Tongue (tissue), 2 donors: ENCODE measurements around the gene ZNF148. TPM values are rescaled to one million over a fixed set of nuclear protein-coding genes. Genes with fewer than 3 reads are reported as not detected.
"Not testable (repeated sequence)": the region's sequence is repeated elsewhere in the genome, so short reads cannot be mapped to it uniquely, and the experiment has no call there.

Experiments used
- DNase-seq: peaks from one replicate; pipeline ENCODE4 v3.0.0-alpha.2; 2015
- total RNA-seq: library from RNA; depleted of rRNA; stranded (reverse); fragments of >200 nt; gene quantifications from one replicate; pipeline ENCODE4 v1.2.3, GENCODE V29; 2014

The ZNF148 gene
- total RNA-seq = 36.2 TPM

GRCh38 chr3:125374996-125375941, at the start of gene ZNF148:
ZNF148 (minus strand) TSS chr3:125375325; CDS start chr3:125313640, 61,685 bp downstream.
- DNase-seq = peak; percentile 95

GRCh38 chr3:125418306-125418705, 43.2 kb upstream of the ZNF148 start:
- no peak for DNase-seq

- DNase-seq = no peak
These were observed 41.1 kb upstream of the ZNF148 start for GRCh38 chr3:125416235-125416634.

DNA sequence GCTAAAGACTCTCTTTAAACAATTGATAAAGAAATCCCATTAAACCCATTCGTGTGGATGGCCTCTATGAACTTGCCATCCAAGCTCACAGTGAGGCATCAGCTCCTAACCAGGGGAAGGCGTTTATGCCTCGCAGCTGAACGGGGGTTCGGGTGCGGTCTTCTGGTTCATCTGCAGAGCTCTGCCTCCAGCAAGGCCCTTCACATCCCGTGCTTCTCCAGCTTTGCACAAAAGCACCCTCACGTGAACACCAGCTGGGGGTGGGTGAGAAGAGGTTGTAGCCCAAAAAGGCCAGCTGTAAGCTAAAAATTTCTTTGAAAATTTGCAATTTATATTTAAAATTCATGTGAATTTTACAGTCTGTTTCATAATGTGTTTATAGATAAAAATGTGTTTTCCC, 39.5 kb upstream of the ZNF148 start:
- DNase-seq = no peak

DNA sequence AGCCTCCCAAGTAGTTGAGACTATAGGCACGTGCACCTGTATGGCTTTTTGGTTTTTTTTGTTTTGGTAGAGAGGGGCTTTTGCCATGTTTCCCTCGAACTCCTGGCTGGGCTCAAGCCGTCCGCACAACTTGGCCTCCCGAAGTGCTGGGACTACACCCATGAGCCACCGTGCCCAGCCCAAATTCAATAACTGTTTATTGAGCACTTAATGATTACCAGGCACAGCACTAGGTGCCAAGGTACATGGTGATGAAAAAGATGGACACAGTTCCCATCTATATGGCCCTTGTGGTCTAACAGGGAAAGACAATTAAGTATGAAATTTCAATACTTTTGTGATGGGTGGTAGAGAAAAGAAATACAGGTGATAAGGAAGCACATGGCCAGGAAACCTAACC, 35.8 kb upstream of the ZNF148 start:
- DNase-seq = no peak

- DNase-seq = no peak
These were observed 30.9 kb upstream of the ZNF148 start for GRCh38 chr3:125406070-125406469.

DNA sequence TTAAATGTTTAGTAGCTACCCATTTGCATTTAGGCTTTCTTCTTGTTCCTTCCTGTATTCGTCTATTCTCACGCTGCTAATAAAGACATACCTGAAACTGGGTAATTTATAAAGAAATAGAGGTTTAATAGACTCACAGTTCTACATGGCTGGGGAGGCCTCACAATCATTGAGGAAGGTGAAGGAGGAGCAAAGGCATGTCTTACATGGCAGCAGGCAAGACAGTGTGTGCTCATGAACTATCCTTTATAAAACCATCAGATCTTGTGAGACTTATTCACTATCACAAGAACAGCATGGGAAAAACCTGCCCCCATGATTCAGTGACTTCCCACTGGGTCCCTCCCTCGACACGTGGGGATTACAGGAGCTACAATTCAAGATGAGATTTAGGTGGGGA, 30.4 kb upstream of the ZNF148 start:
- DNase-seq = not testable (repeated sequence)

- DNase-seq = no peak
These were observed 28.7 kb upstream of the ZNF148 start for GRCh38 chr3:125403789-125404188.

GRCh38 chr3:125402639-125403038, 27.5 kb upstream of the ZNF148 start:
- DNase-seq = no peak

DNA sequence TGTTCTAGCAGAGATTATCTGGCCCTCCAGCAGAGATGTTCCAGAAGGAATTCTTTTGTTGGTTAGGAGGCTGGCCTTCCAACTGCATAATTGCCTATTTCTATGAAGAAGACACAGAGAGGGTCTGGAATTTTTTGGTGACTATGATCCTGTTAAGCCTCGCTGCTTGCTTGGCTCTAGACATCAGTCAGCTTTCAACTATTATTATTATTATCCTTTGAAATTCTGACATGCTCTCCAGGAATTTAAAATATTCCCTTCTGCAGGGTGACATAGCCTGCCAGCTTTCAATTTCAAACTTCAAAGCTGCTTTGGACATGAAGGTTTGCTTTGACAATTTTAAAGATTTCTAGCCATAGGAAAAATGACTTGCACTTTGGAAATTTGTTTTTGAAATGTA, 26.3 kb upstream of the ZNF148 start:
- DNase-seq = no peak

DNA sequence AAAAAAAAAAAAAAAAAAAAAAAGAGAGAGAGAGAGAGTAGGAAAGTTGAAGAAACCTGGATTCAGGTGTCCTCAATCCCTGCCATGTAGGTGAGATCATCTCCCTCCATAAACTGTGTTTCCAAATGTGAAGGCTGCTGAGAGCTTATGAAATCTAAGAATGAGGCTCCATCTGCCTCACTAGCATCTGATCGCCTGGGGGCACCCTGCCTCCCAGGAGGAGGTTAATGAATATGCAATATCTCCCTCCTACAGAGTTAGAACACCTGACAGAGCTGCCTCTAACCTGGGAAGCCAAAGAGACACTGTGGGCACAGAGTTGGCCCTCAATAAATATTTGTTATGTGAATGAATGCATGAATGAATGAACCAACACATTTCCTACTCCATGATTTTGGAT, 23.8 kb upstream of the ZNF148 start:
- no peak for DNase-seq

- DNase-seq = peak; percentile 18
These were observed 20.0 kb upstream of the ZNF148 start for GRCh38 chr3:125395091-125395490.

DNA sequence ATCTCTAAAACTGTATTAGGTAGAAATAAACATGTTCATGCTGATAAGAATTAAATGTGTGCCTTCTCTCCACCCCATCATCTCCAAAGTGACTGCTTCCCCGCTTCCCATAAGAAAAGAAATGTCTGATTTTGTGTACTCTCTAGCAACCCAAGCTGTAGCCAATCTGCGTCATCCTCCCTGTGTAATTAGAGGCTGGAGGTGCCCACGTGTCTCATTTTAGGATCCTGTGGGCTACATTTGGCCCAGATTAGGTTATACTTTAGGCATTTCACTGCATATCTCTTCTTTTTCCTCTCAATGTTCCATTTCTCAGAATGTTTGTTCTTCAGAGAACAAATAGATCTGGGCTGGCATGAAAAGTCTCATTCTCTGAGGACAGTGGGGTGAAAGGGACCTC, 19.3 kb upstream of the ZNF148 start:
- no peak for DNase-seq

- DNase-seq = no peak
These were observed 14.2 kb upstream of the ZNF148 start for GRCh38 chr3:125389282-125389681.

- not testable (repeated sequence) for DNase-seq
These were observed 13.2 kb upstream of the ZNF148 start for GRCh38 chr3:125388369-125388768.

GRCh38 chr3:125386811-125387210, 11.7 kb upstream of the ZNF148 start:
- no peak for DNase-seq

DNA sequence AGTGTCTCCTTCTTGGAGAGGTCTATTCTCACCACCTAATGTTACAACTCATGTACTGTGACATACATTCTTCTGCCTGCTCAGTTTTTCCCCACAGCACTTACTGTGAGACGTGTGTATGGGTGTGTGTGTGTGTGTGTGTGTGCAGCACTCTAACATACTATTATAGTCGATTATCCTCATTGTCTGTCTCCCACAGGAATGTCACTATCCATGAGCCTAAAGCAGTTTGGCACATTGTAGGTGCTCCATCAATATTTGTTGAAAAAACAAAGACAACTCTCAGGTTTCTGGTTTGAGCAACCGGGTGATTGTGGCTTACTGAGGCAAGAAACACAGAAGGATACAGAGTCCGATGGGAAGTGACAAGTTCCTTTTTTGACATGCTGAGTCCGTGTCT, 8.6 kb upstream of the ZNF148 start:
- DNase-seq = no peak

DNA sequence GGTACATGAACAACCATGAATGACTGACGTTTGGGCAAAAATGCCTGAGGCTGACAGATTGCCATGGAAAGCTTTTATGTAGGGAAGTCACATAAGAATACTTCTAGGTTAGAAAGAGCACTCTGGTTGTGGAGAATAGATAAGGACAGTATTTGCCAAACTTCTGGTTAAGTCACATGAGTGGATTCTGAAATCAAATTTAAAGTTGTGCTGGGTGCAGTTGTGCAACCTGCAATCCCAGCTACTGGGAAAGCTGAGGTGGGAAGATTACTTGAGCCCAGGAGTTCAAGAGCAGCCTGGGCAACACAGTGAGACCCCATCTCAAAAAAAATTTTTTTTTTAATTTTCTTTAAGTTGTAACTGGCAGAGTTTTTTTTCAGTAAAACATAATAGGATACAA, 7.2 kb upstream of the ZNF148 start:
- DNase-seq = no peak

- DNase-seq = no peak
These were observed 6.6 kb upstream of the ZNF148 start for GRCh38 chr3:125381743-125382142.

DNA sequence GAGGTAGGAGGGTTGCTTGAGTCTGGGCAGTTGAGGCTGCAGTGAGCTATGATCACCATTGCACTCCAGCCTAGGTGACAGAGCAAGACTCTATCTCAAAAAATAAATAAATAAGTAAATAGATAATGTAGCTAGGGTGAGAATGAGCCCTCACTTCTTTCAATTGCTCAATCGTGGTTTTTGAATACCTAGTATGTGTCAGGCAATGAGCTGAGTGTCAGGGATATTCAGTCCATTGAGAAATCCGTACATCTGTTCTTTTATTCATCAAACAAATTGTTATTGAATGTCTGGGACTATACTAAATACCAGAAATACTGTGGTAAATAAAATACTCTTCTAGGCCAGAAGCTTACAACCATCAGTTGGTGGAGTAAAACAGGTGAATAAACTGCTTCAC, 6.2 kb upstream of the ZNF148 start:
- DNase-seq = no peak

DNA sequence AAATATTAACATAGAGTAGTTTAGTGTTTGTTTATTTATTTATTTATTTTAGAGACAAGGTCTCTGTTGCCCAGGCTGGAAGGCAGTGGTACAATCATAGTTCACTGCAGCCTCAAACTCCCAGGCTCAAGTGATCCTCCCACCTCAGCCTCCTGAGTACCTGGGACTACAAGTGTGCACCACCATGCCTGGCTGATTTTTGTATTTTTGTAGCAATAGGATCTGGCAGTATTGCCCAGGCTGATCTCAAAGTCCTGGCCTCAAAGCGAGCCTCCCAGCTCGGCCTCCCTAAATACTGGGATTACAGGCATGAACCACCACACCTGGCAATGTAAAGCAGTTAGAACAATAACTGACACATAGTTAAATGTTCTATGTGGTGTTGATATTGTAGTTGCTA, 4.4 kb upstream of the ZNF148 start:
- no peak for DNase-seq

DNA sequence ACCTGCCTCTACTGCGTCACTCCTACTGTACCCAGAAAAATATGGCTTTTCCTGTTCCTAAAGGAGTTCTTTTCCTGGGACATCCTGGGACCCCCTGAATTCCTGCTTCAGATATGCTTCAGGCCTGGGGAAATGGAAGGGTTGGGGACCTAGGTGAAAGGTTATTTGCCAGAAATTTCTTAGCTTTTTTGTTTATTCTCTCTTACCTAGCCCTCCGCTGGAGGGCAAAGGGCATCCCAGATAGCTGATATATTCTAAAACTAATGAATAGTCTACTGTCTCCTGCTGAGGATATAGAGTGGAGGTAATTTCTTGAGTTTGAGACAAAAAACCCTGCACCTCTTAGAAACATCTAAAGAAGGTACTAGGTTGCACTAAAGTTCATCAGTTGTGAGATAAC, 3.6 kb upstream of the ZNF148 start:
- DNase-seq = no peak

GRCh38 chr3:125375950-125376679, 990 bp upstream of the ZNF148 start:
- peak; percentile 20 for DNase-seq
